ENCODE measurements around the gene PHYHIPL. TPM values are rescaled to one million over a fixed set of nuclear protein-coding genes. Genes with fewer than 3 reads are reported as not detected.

The PHYHIPL gene
- total RNA-seq, 2 experiments from 2014 or later: not detected

DNA sequence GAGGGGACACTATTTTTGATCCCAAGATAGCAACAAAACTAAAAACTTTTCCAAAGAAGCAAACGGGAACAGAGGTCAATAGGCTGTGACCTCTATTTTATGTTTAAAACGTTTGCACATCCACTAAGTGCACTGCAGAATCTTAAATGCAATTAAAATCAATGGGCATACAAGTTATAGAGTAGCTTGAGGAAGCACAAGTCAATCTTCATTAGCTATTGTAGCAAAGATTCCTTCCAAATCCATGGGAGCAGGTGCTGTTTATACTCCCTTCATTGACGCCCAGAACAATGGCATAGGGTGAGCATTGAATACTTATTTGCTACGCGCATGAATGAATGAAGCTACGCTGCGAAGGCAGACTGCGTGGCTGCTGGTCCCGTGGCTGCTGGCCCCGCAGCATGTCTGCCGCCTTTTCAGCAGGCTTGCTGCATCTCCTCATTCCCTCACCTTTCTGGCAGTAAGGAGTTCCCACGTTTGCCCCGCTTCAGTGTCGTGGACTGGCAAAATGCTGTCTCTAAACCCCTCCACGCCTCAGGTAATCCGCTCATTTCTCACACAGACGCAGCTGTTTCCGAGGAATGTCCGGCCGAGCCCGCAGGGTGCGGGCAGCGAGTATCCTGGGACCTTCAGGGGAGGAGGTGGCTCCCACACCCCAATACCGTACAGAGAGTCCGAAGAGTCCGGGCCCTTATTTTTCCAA lies 754 bp upstream of the PHYHIPL start:
- ChIA-PET CTCF (no interaction called here), POLR2A (no interaction called here)
- Mint-ChIP-seq H3K36me3 (ENCODE audit: low read depth) (no peaks in the 10 kb centered on the region), H3K27me3 (peaks cover 20% of the 10 kb centered on the region), H3K4me3 (no peak overlapping the region), H3K27ac (no peak overlapping the region), H3K4me1 (ENCODE audit: low read depth) (peaks cover 3% of the 10 kb centered on the region), H3K9me3 (peaks cover 1% of the 10 kb centered on the region)
- TF ChIP-seq, protein P1, sequence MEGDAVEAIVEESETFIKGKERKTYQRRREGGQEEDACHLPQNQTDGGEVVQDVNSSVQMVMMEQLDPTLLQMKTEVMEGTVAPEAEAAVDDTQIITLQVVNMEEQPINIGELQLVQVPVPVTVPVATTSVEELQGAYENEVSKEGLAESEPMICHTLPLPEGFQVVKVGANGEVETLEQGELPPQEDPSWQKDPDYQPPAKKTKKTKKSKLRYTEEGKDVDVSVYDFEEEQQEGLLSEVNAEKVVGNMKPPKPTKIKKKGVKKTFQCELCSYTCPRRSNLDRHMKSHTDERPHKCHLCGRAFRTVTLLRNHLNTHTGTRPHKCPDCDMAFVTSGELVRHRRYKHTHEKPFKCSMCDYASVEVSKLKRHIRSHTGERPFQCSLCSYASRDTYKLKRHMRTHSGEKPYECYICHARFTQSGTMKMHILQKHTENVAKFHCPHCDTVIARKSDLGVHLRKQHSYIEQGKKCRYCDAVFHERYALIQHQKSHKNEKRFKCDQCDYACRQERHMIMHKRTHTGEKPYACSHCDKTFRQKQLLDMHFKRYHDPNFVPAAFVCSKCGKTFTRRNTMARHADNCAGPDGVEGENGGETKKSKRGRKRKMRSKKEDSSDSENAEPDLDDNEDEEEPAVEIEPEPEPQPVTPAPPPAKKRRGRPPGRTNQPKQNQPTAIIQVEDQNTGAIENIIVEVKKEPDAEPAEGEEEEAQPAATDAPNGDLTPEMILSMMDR (IDR thresholded peaks at IDR 0.05): no peak
- intact Hi-C loops (cut with micrococcal nuclease): no loop called here
- ATAC-seq: no peak
- no peak for DNase-seq

DNA sequence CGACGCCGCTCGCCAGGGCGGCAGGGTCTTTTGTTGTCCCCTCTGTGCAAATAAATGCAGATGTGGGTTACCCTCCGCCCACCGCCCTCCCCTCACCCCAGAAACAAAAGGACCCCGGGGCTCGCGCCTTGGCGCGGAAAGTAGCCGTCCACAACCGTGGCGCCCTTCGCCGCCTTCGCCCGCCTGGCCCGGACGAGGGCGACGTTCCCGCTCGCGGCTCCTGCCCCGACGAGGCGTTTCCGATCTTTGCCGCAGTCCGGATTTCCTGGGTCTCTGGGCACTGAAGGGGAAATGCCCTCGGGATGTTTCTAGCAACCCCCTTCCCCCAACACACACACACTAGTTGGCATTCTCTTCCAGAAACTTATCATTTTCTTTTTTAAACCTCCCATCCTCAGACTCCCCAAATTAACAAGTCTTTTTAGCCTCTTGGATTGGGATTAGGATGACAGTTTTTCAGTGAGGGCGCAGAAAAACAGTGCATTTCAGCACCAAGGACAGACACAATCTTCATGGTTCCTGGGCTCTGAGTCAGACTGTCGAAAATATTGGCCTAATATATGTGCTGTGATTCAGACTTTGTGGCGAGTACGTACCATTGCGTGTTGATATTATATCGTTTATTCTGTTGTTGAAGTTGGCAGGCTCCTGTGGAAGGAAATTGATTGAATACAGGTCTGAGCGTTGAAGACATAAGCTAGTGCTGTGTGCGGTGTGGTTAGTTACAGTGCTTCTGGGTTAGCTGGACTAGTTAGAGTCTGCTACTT lies 771 bp downstream of the PHYHIPL start:
- H3K4me3 Mint-ChIP-seq: no peak overlapping the region
- TF ChIP-seq, protein P1 (IDR thresholded peaks at IDR 0.05): no peak
- DNase-seq (no peak), ATAC-seq (no peak)
- peaks cover 3% of the 10 kb centered on the region for H3K4me1 Mint-ChIP-seq (ENCODE audit: low read depth)
- peaks cover 20% of the 10 kb centered on the region for H3K27me3 Mint-ChIP-seq
- CTCF ChIA-PET: no interaction called here
- intact Hi-C loops (cut with micrococcal nuclease): no loop called here
- POLR2A ChIA-PET: no interaction called here
- no peak overlapping the region for H3K27ac Mint-ChIP-seq
- H3K9me3 Mint-ChIP-seq: peaks cover 3% of the 10 kb centered on the region
- no peaks in the 10 kb centered on the region for H3K36me3 Mint-ChIP-seq (ENCODE audit: low read depth)

DNA sequence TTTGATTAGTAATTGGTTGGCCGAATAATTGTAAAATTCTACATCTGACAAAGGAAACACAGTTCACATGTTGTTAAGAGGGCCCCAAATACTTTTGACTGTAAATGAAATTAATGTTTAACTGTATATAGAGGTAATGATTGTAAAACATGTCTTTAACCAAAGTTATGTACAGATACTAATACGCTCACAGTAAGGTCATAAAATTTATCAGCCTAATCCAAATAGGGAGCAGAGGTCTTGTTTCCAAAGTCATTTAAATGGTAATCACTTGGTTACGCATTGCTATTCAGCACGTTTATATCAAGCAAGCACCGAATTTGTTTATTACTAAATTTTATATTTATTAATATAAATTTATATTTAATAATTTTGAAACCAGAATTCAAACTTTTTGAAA lies 1.4 kb downstream of the PHYHIPL start:
- Mint-ChIP-seq H3K27me3 (peaks cover 20% of the 10 kb centered on the region), H3K27ac (no peak overlapping the region), H3K9me3 (peaks cover 3% of the 10 kb centered on the region), H3K4me1 (ENCODE audit: low read depth) (peaks cover 3% of the 10 kb centered on the region), H3K4me3 (no peak overlapping the region), H3K36me3 (ENCODE audit: low read depth) (no peaks in the 10 kb centered on the region)
- ChIA-PET POLR2A (no interaction called here), CTCF (no interaction called here)
- ATAC-seq (no peak), DNase-seq (no peak)
- TF ChIP-seq, protein P1 (IDR thresholded peaks at IDR 0.05): no peak
- intact Hi-C loops (cut with micrococcal nuclease): no loop called here

DNA sequence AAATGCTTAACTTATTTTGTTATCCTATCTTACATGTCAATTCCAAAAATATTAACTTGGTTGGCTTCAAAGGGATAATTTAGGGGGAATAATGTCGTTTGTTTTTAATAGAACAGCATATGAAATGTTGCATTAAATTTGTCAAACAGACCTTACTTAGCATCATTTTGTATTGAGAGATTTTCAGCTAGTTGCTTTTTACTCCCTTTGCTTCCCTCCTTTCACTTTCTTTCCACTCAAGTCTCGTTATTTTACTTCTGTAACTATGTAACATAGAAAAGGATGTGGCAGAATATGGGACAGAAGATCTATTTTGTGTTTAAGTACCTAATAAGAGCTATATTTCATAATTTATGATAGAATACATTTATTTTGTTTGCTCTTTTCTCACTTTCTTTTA lies 2.6 kb downstream of the PHYHIPL start:
- Mint-ChIP-seq H3K27ac (no peak overlapping the region), H3K4me3 (no peak overlapping the region), H3K9me3 (peaks cover 3% of the 10 kb centered on the region), H3K27me3 (peaks cover 19% of the 10 kb centered on the region), H3K4me1 (ENCODE audit: low read depth) (peaks cover 3% of the 10 kb centered on the region), H3K36me3 (ENCODE audit: low read depth) (no peaks in the 10 kb centered on the region)
- DNase-seq: no peak
- intact Hi-C loops (cut with micrococcal nuclease): no loop called here
- no peak for ATAC-seq
- CTCF ChIA-PET: no interaction called here
- TF ChIP-seq, protein P1 (IDR thresholded peaks at IDR 0.05): no peak
- POLR2A ChIA-PET: no interaction called here

DNA sequence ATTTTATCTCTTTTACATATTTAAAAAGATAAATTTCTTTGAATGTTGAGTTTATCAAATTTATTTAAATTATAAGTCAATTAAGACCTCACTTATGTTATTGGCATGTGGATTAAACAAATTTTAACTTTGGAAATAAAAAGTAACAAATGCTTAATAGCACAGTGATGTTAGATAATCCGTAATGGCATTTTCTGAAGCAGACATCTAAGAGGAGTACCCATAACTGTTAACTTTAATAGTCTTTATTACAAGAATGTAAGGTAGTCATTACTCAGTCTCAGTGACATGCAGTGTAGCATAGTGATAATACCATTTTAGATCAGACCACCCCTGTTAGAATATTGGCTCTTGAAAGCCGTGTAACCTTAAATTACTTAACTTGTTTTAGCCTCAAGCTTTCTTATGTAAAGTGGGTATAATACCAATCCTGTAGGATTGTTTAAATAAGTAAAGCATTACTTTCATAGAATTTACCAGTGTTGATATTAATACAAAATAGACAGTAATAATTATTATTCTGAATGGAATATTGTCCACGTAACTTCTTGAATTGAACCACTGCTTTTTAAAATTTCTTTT lies 4.3 kb downstream of the PHYHIPL start:
- ATAC-seq (no peak), DNase-seq (no peak)
- peaks cover 11% of the 10 kb centered on the region for H3K27me3 Mint-ChIP-seq
- no peaks in the 10 kb centered on the region for H3K36me3 Mint-ChIP-seq (ENCODE audit: low read depth)
- POLR2A ChIA-PET: no interaction called here
- CTCF ChIA-PET: no interaction called here
- TF ChIP-seq, protein P1 (IDR thresholded peaks at IDR 0.05): no peak
- H3K4me1 Mint-ChIP-seq (ENCODE audit: low read depth): peaks cover 3% of the 10 kb centered on the region
- no peak overlapping the region for H3K27ac Mint-ChIP-seq
- intact Hi-C loops (cut with micrococcal nuclease): no loop called here
- H3K9me3 Mint-ChIP-seq: peaks cover 5% of the 10 kb centered on the region
- no peak overlapping the region for H3K4me3 Mint-ChIP-seq
